CD4-positive, alpha-beta T cell treated with Interferon alpha-2 for 1 hour (primary cell): ENCODE results near the gene CWH43.
A peak's percentile ranks its signal among the peaks of the same experiment; 100 is the strongest.
"Not testable (repeated sequence)": the region's sequence is repeated elsewhere in the genome, so short reads cannot be mapped to it uniquely, and the experiment has no call there.

Experiments used
- DNase-seq, 2 donors: peaks; one replicate each; pipeline ENCODE4 v3.0.0-alpha.2; 2020 to 2022

CWH43 gene

GRCh38 chr4:48985976-48986653 lies at the start of gene CWH43:
CWH43 (plus strand) TSS chr4:48986275; CDS start chr4:48986430, 155 bp downstream.
- no peak for DNase-seq

GRCh38 chr4:48937033-48937432 lies 49.0 kb upstream of the CWH43 start:
- DNase-seq = no peak

GRCh38 chr4:48938831-48939230 lies 47.2 kb upstream of the CWH43 start:
- DNase-seq = no peak

GRCh38 chr4:48939785-48940184 lies 46.3 kb upstream of the CWH43 start:
- no peak for DNase-seq

- DNase-seq = no peak
Observed at GRCh38 chr4:48943387-48943786, 42.7 kb upstream of the CWH43 start.

- DNase-seq = no peak
Observed at GRCh38 chr4:48944252-48944651, 41.8 kb upstream of the CWH43 start.

- DNase-seq = peak; percentile 6 to 45
Observed at GRCh38 chr4:48944756-48945241, 41.3 kb upstream of the CWH43 start.

- DNase-seq = no peak
Observed at GRCh38 chr4:48945981-48946380, 40.1 kb upstream of the CWH43 start.

- no peak for DNase-seq
Observed at GRCh38 chr4:48947731-48948130, 38.3 kb upstream of the CWH43 start.

- no peak for DNase-seq
Observed at GRCh38 chr4:48949086-48949485, 37.0 kb upstream of the CWH43 start.

GRCh38 chr4:48949518-48950219 lies 36.4 kb upstream of the CWH43 start:
- DNase-seq = no peak

GRCh38 chr4:48954314-48954713 lies 31.8 kb upstream of the CWH43 start:
- DNase-seq = no peak

GRCh38 chr4:48957366-48957765 lies 28.7 kb upstream of the CWH43 start:
- not testable (repeated sequence) for DNase-seq

- no peak for DNase-seq
Observed at GRCh38 chr4:48958582-48958981, 27.5 kb upstream of the CWH43 start.

- no peak for DNase-seq
Observed at GRCh38 chr4:48960988-48961635, 25.0 kb upstream of the CWH43 start.

GRCh38 chr4:48962636-48963035 lies 23.4 kb upstream of the CWH43 start:
- DNase-seq = no peak

- DNase-seq = peak; percentile 76 to 85
Observed at GRCh38 chr4:48963042-48963679, 22.9 kb upstream of the CWH43 start.

GRCh38 chr4:48967101-48967500 lies 19.0 kb upstream of the CWH43 start:
- no peak for DNase-seq

- DNase-seq = no peak
Observed at GRCh38 chr4:48967631-48968030, 18.4 kb upstream of the CWH43 start.

GRCh38 chr4:48968814-48969213 lies 17.3 kb upstream of the CWH43 start:
- DNase-seq = no peak

- no peak for DNase-seq
Observed at GRCh38 chr4:48970471-48970921, 15.6 kb upstream of the CWH43 start.

- DNase-seq = no peak
Observed at GRCh38 chr4:48974979-48975640, 11.0 kb upstream of the CWH43 start.

- no peak for DNase-seq
Observed at GRCh38 chr4:48976041-48976440, 10.0 kb upstream of the CWH43 start.
